OCI-LY1 (cell line): ENCODE measurements around the gene RASSF4.
A peak's percentile ranks its signal among the peaks of the same experiment; 100 is the strongest.

ENCODE experiments used
- H2AFZ ChIP-seq: fragments of 200-600 bp; sonication (generic), shearing (Covaris generic); 2 replicates; pipeline ENCODE4 v1.6.0; 2014; ENCODE audit warnings: antibody characterized with exemption, mild to moderate bottlenecking, low read length
- H3F3A ChIP-seq: fragments of 200-600 bp; sonication (generic), shearing (Covaris generic); 2 replicates; pipeline ENCODE4 v1.6.0; 2014; ENCODE audit warnings: mild to moderate bottlenecking, antibody characterized with exemption, low read length, moderate library complexity; ENCODE audit not compliant: insufficient read depth
- H3K27ac ChIP-seq: fragments of 200-600 bp; sonication (generic); 2 replicates; pipeline ENCODE4 v1.5.1; 2014; ENCODE audit warnings: low read length, mixed run types, mild to moderate bottlenecking, low read depth; ENCODE audit not compliant: poor library complexity, severe bottlenecking
- H3K27me3 ChIP-seq: fragments of 200-600 bp; sonication (generic); 2 replicates; pipeline ENCODE4 v1.6.0; 2014; ENCODE audit warnings: antibody characterized with exemption, mild to moderate bottlenecking, low read length, moderate library complexity; ENCODE audit not compliant: insufficient read depth
- H3K36me3 ChIP-seq: fragments of 200-600 bp; sonication (generic); 2 replicates; pipeline ENCODE4 v1.6.1; 2014; ENCODE audit warnings: mild to moderate bottlenecking, antibody characterized with exemption, low read length, moderate library complexity, mixed read lengths; ENCODE audit not compliant: insufficient read depth
- H3K4me1 ChIP-seq: fragments of 200-600 bp; sonication (generic); 2 replicates; pipeline ENCODE4 v1.5.1; 2014; ENCODE audit warnings: mild to moderate bottlenecking, low read length, moderate library complexity; ENCODE audit not compliant: insufficient read depth, severe bottlenecking
- H3K4me2 ChIP-seq: fragments of 200-600 bp; sonication (generic), shearing (Covaris generic); 2 replicates; pipeline ENCODE4 v1.6.1; 2014; ENCODE audit warnings: low read length
- H3K4me3 ChIP-seq: fragments of 200-600 bp; sonication (generic); 2 replicates; pipeline ENCODE4 v1.5.1; 2014; ENCODE audit warnings: low read length, low read depth, mild to moderate bottlenecking, mixed read lengths; ENCODE audit not compliant: poor library complexity, severe bottlenecking
- H3K79me2 ChIP-seq: fragments of 200-600 bp; shearing (Covaris generic); 2 replicates; pipeline ENCODE4 v1.6.1; 2016; ENCODE audit warnings: mixed run types, low read length, mixed read lengths; ENCODE audit not compliant: insufficient read depth
- H3K9ac ChIP-seq: fragments of 200-600 bp; sonication (generic), shearing (Covaris generic); 2 replicates; pipeline ENCODE4 v1.6.1; 2014; ENCODE audit warnings: mild to moderate bottlenecking, low read length, mixed read lengths
- H3K9me2 ChIP-seq: fragments of 200-600 bp; sonication (generic), shearing (Covaris generic); 2 replicates; pipeline ENCODE4 v1.6.1; 2014; ENCODE audit warnings: low read depth, mild to moderate bottlenecking, low read length, mixed read lengths
- H3K9me3 ChIP-seq: fragments of 200-600 bp; shearing (Covaris generic); 2 replicates; pipeline ENCODE4 v1.6.1; 2014; ENCODE audit warnings: low read length, mixed read lengths
- H4K20me1 ChIP-seq: fragments of 200-600 bp; sonication (generic), shearing (Covaris generic); 2 replicates; pipeline ENCODE4 v1.6.0; 2016; ENCODE audit warnings: mild to moderate bottlenecking, low read length; ENCODE audit not compliant: insufficient read depth
- CTCF ChIP-seq: fragments of 200-600 bp; sonication (generic), shearing (Covaris generic); IDR thresholded peaks from 2 replicates; pipeline ENCODE4 v1.5.1; 2017; ENCODE audit warnings: mild to moderate bottlenecking, antibody characterized with exemption, low read length, moderate library complexity, mixed read lengths
- EZH2 ChIP-seq: fragments of 200-600 bp; sonication (generic), shearing (Covaris generic); IDR thresholded peaks from 2 replicates; pipeline ENCODE4 v1.8.0; 2017; ENCODE audit warnings: borderline replicate concordance, mixed run types, mild to moderate bottlenecking, antibody characterized with exemption, low read length, moderate library complexity, mixed read lengths

Gene RASSF4

GRCh38 chr10:44932517-44933450 is 26.8 kb upstream of the RASSF4 start:
- Histone ChIP-seq H3K9ac (no peak overlapping the region), H3K27ac (no peak overlapping the region)
- TF ChIP-seq CTCF (peak; percentile 91), EZH2 (no peak)

GRCh38 chr10:44933451-44934321 is 25.9 kb upstream of the RASSF4 start:
- TF ChIP-seq CTCF (no peak), EZH2 (no peak)
- Histone ChIP-seq H3K4me2 (no peak overlapping the region), H3K4me1 (no peaks in the 10 kb centered on the region), H3F3A (no peaks in the 10 kb centered on the region), H2AFZ (no peak overlapping the region), H3K27ac (no peak overlapping the region), H3K4me3 (no peak overlapping the region), H3K36me3 (no peaks in the 10 kb centered on the region), H3K27me3 (no peaks in the 10 kb centered on the region; the same call in 1 of the 2 replicates), H3K9me3 (no peaks in the 10 kb centered on the region), H3K9me2 (no peaks in the 10 kb centered on the region), H4K20me1 (no peaks in the 10 kb centered on the region), H3K79me2 (no peaks in the 10 kb centered on the region), H3K9ac (no peak overlapping the region)

More at GRCh38 chr10:44932517-44933450, 26.8 kb upstream of the RASSF4 start:
- H3K9me2 ChIP-seq = no peaks in the 10 kb centered on the region
- no peaks in the 10 kb centered on the region; the same call in 1 of the 2 replicates for H3K27me3 ChIP-seq
- H3K9me3 ChIP-seq = no peaks in the 10 kb centered on the region
- no peaks in the 10 kb centered on the region for H4K20me1 ChIP-seq
- H3K4me2 ChIP-seq = no peak overlapping the region
- H3K36me3 ChIP-seq = no peaks in the 10 kb centered on the region
- no peaks in the 10 kb centered on the region for H3K79me2 ChIP-seq
- H3F3A ChIP-seq = no peaks in the 10 kb centered on the region
- no peaks in the 10 kb centered on the region for H3K4me1 ChIP-seq
- no peak overlapping the region for H3K4me3 ChIP-seq
- H2AFZ ChIP-seq = no peak overlapping the region

GRCh38 chr10:44934416-44935200 is 25.0 kb upstream of the RASSF4 start:
- no peak overlapping the region for H3K27ac ChIP-seq
- no peaks in the 10 kb centered on the region; the same call in 1 of the 2 replicates for H3K27me3 ChIP-seq
- no peak overlapping the region for H3K4me3 ChIP-seq
- no peaks in the 10 kb centered on the region for H3K9me3 ChIP-seq
- H3K9ac ChIP-seq = no peak overlapping the region
- H3K9me2 ChIP-seq = no peaks in the 10 kb centered on the region
- no peaks in the 10 kb centered on the region for H3K79me2 ChIP-seq
- no peaks in the 10 kb centered on the region for H3F3A ChIP-seq
- H2AFZ ChIP-seq = no peak overlapping the region
- no peaks in the 10 kb centered on the region for H3K4me1 ChIP-seq
- no peak overlapping the region for H3K4me2 ChIP-seq
- TF ChIP-seq EZH2 (no peak), CTCF (no peak)
- H3K36me3 ChIP-seq = no peaks in the 10 kb centered on the region
- H4K20me1 ChIP-seq = no peaks in the 10 kb centered on the region
